Astrocyte (in vitro differentiated cells and primary cell): ENCODE results near the gene CDH23. TPM values are rescaled to one million over a fixed set of nuclear protein-coding genes. Genes with fewer than 3 reads are reported as not detected.

Source experiments
- DNase-seq: peaks from one replicate; pipeline ENCODE4 v3.0.0-alpha.2; 2010; ENCODE audit warnings: low read depth
- FAIRE-seq: peaks from 2 replicates; lab custom pipeline; 2011; peaks lifted over from hg19 to GRCh38; lab: Jason Lieb, UNC
- H2AFZ ChIP-seq: 2 replicates; pipeline ENCODE4 v1.6.0; 2012; ENCODE audit warnings: low read depth, low read length, inconsistent platforms
- H3K27ac ChIP-seq: 2 replicates; pipeline ENCODE4 v1.5.1; 2011; ENCODE audit warnings: low read depth, low read length, inconsistent platforms
- H3K27me3 ChIP-seq: 2 replicates; pipeline ENCODE4 v1.6.0; 2011; ENCODE audit warnings: low read length, inconsistent platforms; ENCODE audit not compliant: insufficient read depth
- H3K36me3 ChIP-seq: 2 replicates; pipeline ENCODE4 v1.5.1; 2011; ENCODE audit warnings: low read length, inconsistent platforms; ENCODE audit not compliant: insufficient read depth
- H3K4me1 ChIP-seq: 2 replicates; pipeline ENCODE4 v1.5.1; 2011; ENCODE audit warnings: low read length, inconsistent platforms; ENCODE audit not compliant: insufficient read depth
- H3K4me2 ChIP-seq: 2 replicates; pipeline ENCODE4 v1.6.0; 2012; ENCODE audit warnings: low read length, inconsistent platforms
- H3K4me3 ChIP-seq: 2 replicates; pipeline ENCODE4 v1.5.1; 2011; ENCODE audit warnings: low read depth, mild to moderate bottlenecking, low read length, inconsistent platforms; ENCODE audit not compliant: insufficient read depth
- H3K79me2 ChIP-seq: 2 replicates; pipeline ENCODE4 v1.6.0; 2012; ENCODE audit warnings: mild to moderate bottlenecking, low read length, inconsistent platforms; ENCODE audit not compliant: insufficient read depth
- H3K9ac ChIP-seq: 2 replicates; pipeline ENCODE4 v1.6.0; 2012; ENCODE audit warnings: mild to moderate bottlenecking, low read length, inconsistent platforms
- H3K9me3 ChIP-seq: 2 replicates; pipeline ENCODE4 v1.5.1; 2012; ENCODE audit warnings: low read depth, mild to moderate bottlenecking, low read length, inconsistent platforms; ENCODE audit not compliant: insufficient read depth
- H4K20me1 ChIP-seq: 2 replicates; pipeline ENCODE4 v1.6.0; 2012; ENCODE audit warnings: low read length, inconsistent platforms; ENCODE audit not compliant: insufficient read depth
- H3K27ac Mint-ChIP-seq: one replicate; pipeline ENCODE4 v1.8.0; 2021; ENCODE audit warnings: mild to moderate bottlenecking, mixed read lengths; ENCODE audit not compliant: unreplicated experiment
- H3K27me3 Mint-ChIP-seq: one replicate; pipeline ENCODE4 v1.8.0; 2021; ENCODE audit warnings: low read depth, mixed read lengths; ENCODE audit not compliant: unreplicated experiment
- H3K36me3 Mint-ChIP-seq: one replicate; pipeline ENCODE4 v1.8.0; 2021; ENCODE audit warnings: low read depth, mixed read lengths; ENCODE audit not compliant: unreplicated experiment
- H3K4me1 Mint-ChIP-seq: one replicate; pipeline ENCODE4 v1.8.0; 2021; ENCODE audit warnings: low read depth, mixed read lengths; ENCODE audit not compliant: unreplicated experiment
- H3K4me3 Mint-ChIP-seq: one replicate; pipeline ENCODE4 v1.8.0; 2021; ENCODE audit warnings: mild to moderate bottlenecking, moderate library complexity, mixed read lengths; ENCODE audit not compliant: unreplicated experiment
- H3K9me3 Mint-ChIP-seq: one replicate; pipeline ENCODE4 v1.8.0; 2021; ENCODE audit warnings: mild to moderate bottlenecking, mixed read lengths; ENCODE audit not compliant: unreplicated experiment
- EZH2 ChIP-seq: IDR thresholded peaks from 2 replicates; pipeline ENCODE4 v1.6.1; 2012; ENCODE audit warnings: mild to moderate bottlenecking, low read length, inconsistent platforms; ENCODE audit not compliant: insufficient read depth
- total RNA-seq: library from RNA; stranded (reverse); gene quantifications from 2 replicates; pipeline ENCODE4 v1.2.1, GENCODE V29; 2021
- TF ChIP-seq, protein P1 (sequence below): IDR thresholded peaks from 2 replicates; pipeline ENCODE4 v1.5.1; 2011; ENCODE audit warnings: low read depth, mild to moderate bottlenecking, inconsistent platforms, low read length, moderate library complexity; ENCODE audit not compliant: insufficient read depth

CDH23 gene
- total RNA-seq, 1 donor from 2014 or later, result not detected

DNA sequence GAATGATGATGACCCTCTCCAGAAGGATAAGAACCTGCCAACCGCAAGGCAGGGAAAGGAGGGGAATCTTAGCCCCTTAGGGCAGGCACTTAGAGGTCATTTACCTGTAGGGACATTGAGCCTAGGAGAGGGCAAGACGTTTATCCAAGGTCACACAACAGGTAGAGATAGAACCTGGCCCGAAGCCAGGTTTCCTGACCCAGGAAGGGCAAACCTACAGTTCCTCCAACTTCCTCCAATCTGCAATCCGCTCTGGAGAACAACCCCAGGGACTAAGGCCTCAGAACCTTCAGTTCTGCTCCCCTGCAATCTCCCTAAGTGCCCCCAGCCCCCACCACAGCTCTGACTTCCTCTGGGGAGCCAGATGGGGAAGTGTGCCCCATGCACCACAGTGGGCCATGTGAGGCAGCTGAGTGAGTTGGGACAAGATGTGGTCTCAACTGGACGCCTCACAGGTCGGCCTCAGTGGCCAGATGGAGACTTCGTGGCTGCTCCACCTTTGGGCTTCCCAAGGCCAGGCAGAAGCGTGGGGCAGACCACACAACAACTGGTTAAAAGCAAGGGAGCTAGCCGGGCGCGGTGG, 455.7 kb downstream of the CDH23 start:
- H3K27ac ChIP-seq, result no peak overlapping the region
- H3K79me2 ChIP-seq, result peaks cover 36% of the 10 kb centered on the region
- peaks cover 2% of the 10 kb centered on the region for H3K27me3 Mint-ChIP-seq
- no peak for TF ChIP-seq EZH2
- TF ChIP-seq, protein P1, sequence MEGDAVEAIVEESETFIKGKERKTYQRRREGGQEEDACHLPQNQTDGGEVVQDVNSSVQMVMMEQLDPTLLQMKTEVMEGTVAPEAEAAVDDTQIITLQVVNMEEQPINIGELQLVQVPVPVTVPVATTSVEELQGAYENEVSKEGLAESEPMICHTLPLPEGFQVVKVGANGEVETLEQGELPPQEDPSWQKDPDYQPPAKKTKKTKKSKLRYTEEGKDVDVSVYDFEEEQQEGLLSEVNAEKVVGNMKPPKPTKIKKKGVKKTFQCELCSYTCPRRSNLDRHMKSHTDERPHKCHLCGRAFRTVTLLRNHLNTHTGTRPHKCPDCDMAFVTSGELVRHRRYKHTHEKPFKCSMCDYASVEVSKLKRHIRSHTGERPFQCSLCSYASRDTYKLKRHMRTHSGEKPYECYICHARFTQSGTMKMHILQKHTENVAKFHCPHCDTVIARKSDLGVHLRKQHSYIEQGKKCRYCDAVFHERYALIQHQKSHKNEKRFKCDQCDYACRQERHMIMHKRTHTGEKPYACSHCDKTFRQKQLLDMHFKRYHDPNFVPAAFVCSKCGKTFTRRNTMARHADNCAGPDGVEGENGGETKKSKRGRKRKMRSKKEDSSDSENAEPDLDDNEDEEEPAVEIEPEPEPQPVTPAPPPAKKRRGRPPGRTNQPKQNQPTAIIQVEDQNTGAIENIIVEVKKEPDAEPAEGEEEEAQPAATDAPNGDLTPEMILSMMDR, result no peak
- H3K4me1 ChIP-seq, result peaks cover 22% of the 10 kb centered on the region
- no peaks in the 10 kb centered on the region for H3K36me3 Mint-ChIP-seq
- H3K36me3 ChIP-seq, result no peaks in the 10 kb centered on the region
- H3K9me3 ChIP-seq, result no peaks in the 10 kb centered on the region
- no peak overlapping the region for H3K4me3 ChIP-seq
- H3K9ac ChIP-seq, result no peak overlapping the region
- H3K4me2 ChIP-seq, result no peak overlapping the region
- FAIRE-seq (no peak), DNase-seq (no peak)
- H2AFZ ChIP-seq, result no peak overlapping the region
- H3K4me1 Mint-ChIP-seq, result peaks cover 20% of the 10 kb centered on the region
- no peak overlapping the region for H3K27ac Mint-ChIP-seq
- H3K9me3 Mint-ChIP-seq, result no peaks in the 10 kb centered on the region
- H3K4me3 Mint-ChIP-seq, result no peak overlapping the region
- no peaks in the 10 kb centered on the region for H3K27me3 ChIP-seq
- peaks cover 33% of the 10 kb centered on the region for H4K20me1 ChIP-seq

DNA sequence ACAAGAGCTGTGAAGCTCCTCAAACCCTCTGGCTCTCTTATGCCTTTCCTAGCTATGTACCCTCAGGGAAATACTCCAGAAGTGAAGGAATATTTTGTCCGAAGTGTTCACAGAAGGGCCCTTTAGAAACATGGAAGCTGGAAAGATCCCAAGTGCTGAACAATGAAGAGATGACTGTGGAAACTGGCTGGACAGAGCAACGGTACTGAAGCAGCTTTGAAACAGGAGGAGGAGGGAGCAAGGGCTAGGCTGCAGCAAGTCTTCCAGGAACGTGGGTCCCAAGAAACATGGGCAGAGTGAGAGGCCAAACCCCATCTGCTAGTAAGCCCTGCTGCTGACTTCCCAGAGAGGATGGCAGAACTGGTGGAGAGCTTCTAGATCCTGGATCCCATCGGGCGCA, 457.3 kb downstream of the CDH23 start:
- TF ChIP-seq EZH2, result no peak
- TF ChIP-seq, protein P1, result no peak
- Mint-ChIP-seq H3K36me3 (no peaks in the 10 kb centered on the region), H3K27ac (no peak overlapping the region), H3K9me3 (no peaks in the 10 kb centered on the region), H3K4me1 (peaks cover 7% of the 10 kb centered on the region), H3K4me3 (no peak overlapping the region), H3K27me3 (peaks cover 2% of the 10 kb centered on the region)
- FAIRE-seq, result no peak
- Histone ChIP-seq H3K79me2 (peaks cover 20% of the 10 kb centered on the region), H3K9me3 (no peaks in the 10 kb centered on the region), H3K4me2 (no peak overlapping the region), H3K36me3 (no peaks in the 10 kb centered on the region), H3K4me1 (peaks cover 10% of the 10 kb centered on the region), H2AFZ (no peak overlapping the region), H3K4me3 (no peak overlapping the region), H3K27ac (no peak overlapping the region), H3K27me3 (no peaks in the 10 kb centered on the region), H4K20me1 (peaks cover 17% of the 10 kb centered on the region), H3K9ac (no peak overlapping the region)
- peak; percentile 46 for DNase-seq

DNA sequence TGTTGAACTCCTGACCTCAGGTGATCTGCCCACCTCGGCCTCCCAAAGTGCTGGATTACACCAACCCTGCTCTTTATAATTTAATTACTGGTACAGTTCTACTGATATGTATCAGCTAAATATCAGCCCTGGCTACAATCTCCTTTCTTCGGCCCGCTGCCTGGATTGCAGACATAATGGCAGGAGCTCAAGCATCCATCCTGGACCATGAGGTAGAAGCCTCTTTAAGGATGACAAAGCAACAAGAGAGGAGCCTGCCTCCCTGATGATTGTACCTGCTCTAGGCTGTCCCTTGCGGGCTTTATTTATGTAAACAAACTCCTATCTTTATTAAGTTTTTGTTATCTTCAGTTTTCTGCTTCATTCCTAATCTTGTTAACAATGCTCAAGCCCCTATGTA, 459.9 kb downstream of the CDH23 start:
- H3K4me3 Mint-ChIP-seq, result no peak overlapping the region
- no peaks in the 10 kb centered on the region for H3K79me2 ChIP-seq
- no peak for DNase-seq
- peaks cover 18% of the 10 kb centered on the region for H3K4me1 Mint-ChIP-seq
- FAIRE-seq, result no peak
- no peak overlapping the region for H3K4me2 ChIP-seq
- no peak overlapping the region for H3K4me3 ChIP-seq
- no peaks in the 10 kb centered on the region for H4K20me1 ChIP-seq
- TF ChIP-seq EZH2, result no peak
- TF ChIP-seq, protein P1, result no peak
- H3K27me3 Mint-ChIP-seq, result peaks cover 2% of the 10 kb centered on the region
- H3K36me3 ChIP-seq, result no peaks in the 10 kb centered on the region
- H3K4me1 ChIP-seq, result peaks cover 21% of the 10 kb centered on the region
- no peaks in the 10 kb centered on the region for H3K36me3 Mint-ChIP-seq
- no peak overlapping the region for H2AFZ ChIP-seq
- H3K27ac ChIP-seq, result no peak overlapping the region
- no peak overlapping the region for H3K27ac Mint-ChIP-seq
- no peaks in the 10 kb centered on the region for H3K9me3 Mint-ChIP-seq
- no peaks in the 10 kb centered on the region for H3K27me3 ChIP-seq
- H3K9ac ChIP-seq, result no peak overlapping the region
- H3K9me3 ChIP-seq, result no peaks in the 10 kb centered on the region
